Keratinocyte (primary cell): ENCODE results near the gene TMEM9B.

ENCODE experiments used
- CTCF ChIP-seq, 3 experiments: IDR thresholded peaks in 1 of 3; conservative IDR thresholded peaks in 1 of 3; optimal IDR thresholded peaks in 1 of 3; 2 replicates in 2 of 3; 3 replicates in 1 of 3; pipeline versions ENCODE3 to v1.5.1; 2011; ENCODE audit warnings: low read length in 3 of 3, mild to moderate bottlenecking in 3 of 3, moderate library complexity in 2 of 3, control low read depth in 1 of 3, inconsistent platforms in 1 of 3; ENCODE audit not compliant: insufficient read depth in 2 of 3; ENCODE audit errors: extremely low read depth in 1 of 3
- EZH2 ChIP-seq: IDR thresholded peaks from one replicate; pipeline ENCODE4 v1.6.1; 2012; ENCODE audit warnings: inconsistent platforms, mild to moderate bottlenecking, low read length, moderate library complexity

DNA sequence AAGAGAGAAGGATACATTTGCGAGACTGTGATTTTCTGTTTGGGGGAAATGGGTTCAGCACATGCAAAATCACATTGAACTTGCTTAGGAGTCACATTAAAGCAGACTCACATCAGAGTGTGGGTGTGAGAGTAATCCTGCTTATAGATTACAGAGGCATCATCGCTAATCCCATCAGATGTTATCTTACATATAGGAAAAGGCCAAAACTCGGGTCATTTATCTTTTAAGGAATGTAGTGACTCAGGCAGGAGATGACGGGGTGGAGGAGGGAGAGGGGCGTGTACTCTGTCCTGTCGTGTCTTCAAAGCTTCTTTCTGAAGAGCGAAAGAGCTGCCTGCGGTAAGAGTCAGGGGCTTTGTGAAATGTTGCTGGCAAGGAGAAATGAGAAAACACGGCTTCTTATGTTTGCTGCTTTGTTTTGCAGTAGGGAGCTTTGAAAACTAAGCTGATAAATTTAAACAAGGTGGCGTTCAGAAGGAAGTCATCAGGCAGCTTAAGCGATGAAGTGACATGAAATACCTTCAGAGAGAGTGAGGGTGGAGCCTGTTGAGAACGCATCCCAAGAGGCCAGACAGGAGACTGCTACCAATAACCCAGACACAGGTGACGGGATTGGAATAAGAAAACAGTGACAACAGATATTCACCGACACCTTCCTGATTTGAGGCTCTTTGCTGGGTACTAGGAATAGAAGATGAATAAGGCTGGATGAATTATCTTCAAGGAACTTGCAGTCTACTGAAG is 29.3 kb downstream of the TMEM9B start:
- TF ChIP-seq CTCF (optimal IDR thresholded peaks at IDR 0.05 in 1 of 3, IDR thresholded peaks at IDR 0.05 in 1 of 3, conservative IDR thresholded peaks at IDR 0.05 in 1 of 3; ENCODE audit: extremely low read depth in 1 of 3, insufficient read depth in 2 of 3, low read length in 3 of 3) (no peak), EZH2 (no peak)
